Measurements from ENCODE around the gene ACOT12. TPM values are rescaled to one million over a fixed set of nuclear protein-coding genes. Genes with fewer than 3 reads are reported as not detected.

Gene ACOT12
- total and polyA plus RNA-seq, 2 of the 13 experiments (the other 11 are each of a cell fraction or from before 2014, with no cell fraction given): not detected

DNA sequence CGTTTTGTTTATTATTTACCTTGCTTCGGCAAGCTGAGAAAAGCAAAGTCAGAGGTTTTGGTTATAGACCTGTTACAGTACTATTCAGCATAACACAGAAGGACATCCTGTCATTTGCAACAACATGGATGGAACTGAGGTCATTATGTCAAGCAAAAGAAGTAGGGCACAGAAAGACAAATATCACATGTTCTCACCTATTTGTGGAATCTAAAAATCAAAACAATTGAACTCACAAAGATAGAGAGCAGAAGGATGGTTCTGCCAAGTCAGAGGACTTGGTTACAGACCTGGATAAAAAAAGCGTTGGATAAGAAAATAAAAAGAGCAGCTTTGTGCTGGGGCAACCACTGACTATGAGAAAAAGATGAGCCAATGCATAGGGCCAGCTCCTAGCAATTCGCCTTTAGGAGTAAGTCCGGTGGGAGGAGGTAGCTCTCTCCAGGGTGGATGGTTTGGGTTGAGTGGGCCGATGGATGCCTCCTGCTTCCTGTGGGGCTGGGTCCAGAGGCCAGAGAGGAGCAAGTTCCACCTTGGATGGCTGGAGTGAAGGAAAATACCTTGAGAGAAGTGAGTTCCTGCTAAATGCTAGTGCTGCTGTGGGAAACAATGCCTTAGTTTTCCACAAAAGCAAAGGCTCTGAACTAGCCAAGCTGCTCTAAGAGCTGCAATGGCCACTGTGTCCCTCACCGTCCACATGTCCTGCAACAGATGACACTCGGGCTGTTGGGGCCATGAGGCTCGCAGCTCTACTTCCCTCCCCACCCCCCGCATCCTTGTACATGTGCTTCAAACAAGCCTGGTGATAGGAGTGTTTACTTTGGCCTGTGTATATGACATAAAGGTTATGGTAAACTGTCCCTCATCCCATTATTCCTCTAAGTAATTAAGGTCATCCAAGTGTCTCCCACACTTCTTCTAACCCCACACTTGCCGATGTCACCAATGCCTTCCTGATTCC, 38.4 kb downstream of the ACOT12 start (continued):
- TF ChIP-seq, protein P1, sequence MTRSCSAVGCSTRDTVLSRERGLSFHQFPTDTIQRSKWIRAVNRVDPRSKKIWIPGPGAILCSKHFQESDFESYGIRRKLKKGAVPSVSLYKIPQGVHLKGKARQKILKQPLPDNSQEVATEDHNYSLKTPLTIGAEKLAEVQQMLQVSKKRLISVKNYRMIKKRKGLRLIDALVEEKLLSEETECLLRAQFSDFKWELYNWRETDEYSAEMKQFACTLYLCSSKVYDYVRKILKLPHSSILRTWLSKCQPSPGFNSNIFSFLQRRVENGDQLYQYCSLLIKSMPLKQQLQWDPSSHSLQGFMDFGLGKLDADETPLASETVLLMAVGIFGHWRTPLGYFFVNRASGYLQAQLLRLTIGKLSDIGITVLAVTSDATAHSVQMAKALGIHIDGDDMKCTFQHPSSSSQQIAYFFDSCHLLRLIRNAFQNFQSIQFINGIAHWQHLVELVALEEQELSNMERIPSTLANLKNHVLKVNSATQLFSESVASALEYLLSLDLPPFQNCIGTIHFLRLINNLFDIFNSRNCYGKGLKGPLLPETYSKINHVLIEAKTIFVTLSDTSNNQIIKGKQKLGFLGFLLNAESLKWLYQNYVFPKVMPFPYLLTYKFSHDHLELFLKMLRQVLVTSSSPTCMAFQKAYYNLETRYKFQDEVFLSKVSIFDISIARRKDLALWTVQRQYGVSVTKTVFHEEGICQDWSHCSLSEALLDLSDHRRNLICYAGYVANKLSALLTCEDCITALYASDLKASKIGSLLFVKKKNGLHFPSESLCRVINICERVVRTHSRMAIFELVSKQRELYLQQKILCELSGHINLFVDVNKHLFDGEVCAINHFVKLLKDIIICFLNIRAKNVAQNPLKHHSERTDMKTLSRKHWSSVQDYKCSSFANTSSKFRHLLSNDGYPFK (CRISPR knock-in tag; IDR thresholded peaks at IDR 0.05; ENCODE audit: borderline replicate concordance): no peak
- TF ChIP-seq, protein P2, sequence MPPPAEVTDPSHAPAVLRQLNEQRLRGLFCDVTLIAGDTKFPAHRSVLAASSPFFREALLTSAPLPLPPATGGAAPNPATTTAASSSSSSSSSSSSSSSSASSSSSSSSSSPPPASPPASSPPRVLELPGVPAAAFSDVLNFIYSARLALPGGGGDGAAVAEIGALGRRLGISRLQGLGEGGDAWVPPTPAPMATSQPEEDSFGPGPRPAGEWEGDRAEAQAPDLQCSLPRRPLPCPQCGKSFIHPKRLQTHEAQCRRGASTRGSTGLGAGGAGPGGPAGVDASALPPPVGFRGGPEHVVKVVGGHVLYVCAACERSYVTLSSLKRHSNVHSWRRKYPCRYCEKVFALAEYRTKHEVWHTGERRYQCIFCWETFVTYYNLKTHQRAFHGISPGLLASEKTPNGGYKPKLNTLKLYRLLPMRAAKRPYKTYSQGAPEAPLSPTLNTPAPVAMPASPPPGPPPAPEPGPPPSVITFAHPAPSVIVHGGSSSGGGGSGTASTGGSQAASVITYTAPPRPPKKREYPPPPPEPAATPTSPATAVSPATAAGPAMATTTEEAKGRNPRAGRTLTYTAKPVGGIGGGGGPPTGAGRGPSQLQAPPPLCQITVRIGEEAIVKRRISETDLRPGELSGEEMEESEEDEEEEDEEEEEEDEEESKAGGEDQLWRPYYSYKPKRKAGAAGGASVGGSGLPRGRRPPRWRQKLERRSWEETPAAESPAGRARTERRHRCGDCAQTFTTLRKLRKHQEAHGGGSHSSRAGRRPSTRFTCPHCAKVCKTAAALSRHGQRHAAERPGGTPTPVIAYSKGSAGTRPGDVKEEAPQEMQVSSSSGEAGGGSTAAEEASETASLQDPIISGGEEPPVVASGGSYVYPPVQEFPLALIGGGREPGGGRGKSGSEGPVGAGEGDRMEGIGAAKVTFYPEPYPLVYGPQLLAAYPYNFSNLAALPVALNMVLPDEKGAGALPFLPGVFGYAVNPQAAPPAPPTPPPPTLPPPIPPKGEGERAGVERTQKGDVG (CRISPR knock-in tag; IDR thresholded peaks at IDR 0.05; ENCODE audit: borderline replicate concordance): peak; percentile 63; the same call in 1 of the 2 replicates
- TF ChIP-seq ZNF431 (CRISPR knock-in tag; IDR thresholded peaks at IDR 0.05; ENCODE audit: borderline replicate concordance, low read depth) (no peak), YEATS2 (CRISPR knock-in tag; IDR thresholded peaks at IDR 0.05; ENCODE audit: borderline replicate concordance) (no peak), CHCHD3 (CRISPR knock-in tag; IDR thresholded peaks at IDR 0.05) (no peak), ZNF557 (CRISPR knock-in tag; IDR thresholded peaks at IDR 0.05) (no peak), ZNF292 (CRISPR knock-in tag; IDR thresholded peaks at IDR 0.05; ENCODE audit: borderline replicate concordance, low read depth) (no peak), NFIB (CRISPR knock-in tag; IDR thresholded peaks at IDR 0.05; ENCODE audit: borderline replicate concordance) (no peak), MTA1 (CRISPR knock-in tag; IDR thresholded peaks at IDR 0.05; ENCODE audit: borderline replicate concordance) (peak; percentile 57; the same call in 1 of the 2 replicates), HOXD1 (CRISPR knock-in tag; IDR thresholded peaks at IDR 0.05) (no peak)
- TF ChIP-seq, protein P3, sequence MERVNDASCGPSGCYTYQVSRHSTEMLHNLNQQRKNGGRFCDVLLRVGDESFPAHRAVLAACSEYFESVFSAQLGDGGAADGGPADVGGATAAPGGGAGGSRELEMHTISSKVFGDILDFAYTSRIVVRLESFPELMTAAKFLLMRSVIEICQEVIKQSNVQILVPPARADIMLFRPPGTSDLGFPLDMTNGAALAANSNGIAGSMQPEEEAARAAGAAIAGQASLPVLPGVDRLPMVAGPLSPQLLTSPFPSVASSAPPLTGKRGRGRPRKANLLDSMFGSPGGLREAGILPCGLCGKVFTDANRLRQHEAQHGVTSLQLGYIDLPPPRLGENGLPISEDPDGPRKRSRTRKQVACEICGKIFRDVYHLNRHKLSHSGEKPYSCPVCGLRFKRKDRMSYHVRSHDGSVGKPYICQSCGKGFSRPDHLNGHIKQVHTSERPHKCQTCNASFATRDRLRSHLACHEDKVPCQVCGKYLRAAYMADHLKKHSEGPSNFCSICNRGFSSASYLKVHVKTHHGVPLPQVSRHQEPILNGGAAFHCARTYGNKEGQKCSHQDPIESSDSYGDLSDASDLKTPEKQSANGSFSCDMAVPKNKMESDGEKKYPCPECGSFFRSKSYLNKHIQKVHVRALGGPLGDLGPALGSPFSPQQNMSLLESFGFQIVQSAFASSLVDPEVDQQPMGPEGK (CRISPR knock-in tag; IDR thresholded peaks at IDR 0.05): peak; percentile 52; the same call in 1 of the 2 replicates
- TF ChIP-seq, protein P4, sequence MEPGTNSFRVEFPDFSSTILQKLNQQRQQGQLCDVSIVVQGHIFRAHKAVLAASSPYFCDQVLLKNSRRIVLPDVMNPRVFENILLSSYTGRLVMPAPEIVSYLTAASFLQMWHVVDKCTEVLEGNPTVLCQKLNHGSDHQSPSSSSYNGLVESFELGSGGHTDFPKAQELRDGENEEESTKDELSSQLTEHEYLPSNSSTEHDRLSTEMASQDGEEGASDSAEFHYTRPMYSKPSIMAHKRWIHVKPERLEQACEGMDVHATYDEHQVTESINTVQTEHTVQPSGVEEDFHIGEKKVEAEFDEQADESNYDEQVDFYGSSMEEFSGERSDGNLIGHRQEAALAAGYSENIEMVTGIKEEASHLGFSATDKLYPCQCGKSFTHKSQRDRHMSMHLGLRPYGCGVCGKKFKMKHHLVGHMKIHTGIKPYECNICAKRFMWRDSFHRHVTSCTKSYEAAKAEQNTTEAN (CRISPR knock-in tag; conservative IDR thresholded peaks at IDR 0.05): no peak
- TF ChIP-seq, protein P5, sequence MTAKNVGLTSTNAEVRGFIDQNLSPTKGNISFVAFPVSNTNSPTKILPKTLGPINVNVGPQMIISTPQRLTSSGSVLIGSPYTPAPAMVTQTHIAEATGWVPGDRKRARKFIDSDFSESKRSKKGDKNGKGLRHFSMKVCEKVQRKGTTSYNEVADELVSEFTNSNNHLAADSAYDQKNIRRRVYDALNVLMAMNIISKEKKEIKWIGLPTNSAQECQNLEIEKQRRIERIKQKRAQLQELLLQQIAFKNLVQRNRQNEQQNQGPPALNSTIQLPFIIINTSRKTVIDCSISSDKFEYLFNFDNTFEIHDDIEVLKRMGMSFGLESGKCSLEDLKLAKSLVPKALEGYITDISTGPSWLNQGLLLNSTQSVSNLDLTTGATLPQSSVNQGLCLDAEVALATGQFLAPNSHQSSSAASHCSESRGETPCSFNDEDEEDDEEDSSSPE (CRISPR knock-in tag; IDR thresholded peaks at IDR 0.05): no peak
- TF ChIP-seq, protein P6, sequence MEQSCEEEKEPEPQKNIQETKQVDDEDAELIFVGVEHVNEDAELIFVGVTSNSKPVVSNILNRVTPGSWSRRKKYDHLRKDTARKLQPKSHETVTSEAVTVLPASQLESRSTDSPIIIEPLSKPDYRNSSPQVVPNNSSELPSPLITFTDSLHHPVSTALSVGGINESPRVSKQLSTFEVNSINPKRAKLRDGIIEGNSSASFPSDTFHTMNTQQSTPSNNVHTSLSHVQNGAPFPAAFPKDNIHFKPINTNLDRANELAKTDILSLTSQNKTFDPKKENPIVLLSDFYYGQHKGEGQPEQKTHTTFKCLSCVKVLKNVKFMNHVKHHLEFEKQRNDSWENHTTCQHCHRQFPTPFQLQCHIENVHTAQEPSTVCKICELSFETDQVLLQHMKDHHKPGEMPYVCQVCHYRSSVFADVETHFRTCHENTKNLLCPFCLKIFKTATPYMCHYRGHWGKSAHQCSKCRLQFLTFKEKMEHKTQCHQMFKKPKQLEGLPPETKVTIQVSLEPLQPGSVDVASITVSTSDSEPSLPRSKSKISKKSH (CRISPR knock-in tag; IDR thresholded peaks at IDR 0.05; ENCODE audit: borderline replicate concordance): no peak
